SK-N-SH treated with all-trans-retinoic acid at 6 μM for 48 hours (cell line): ENCODE results near the gene CDC42BPG.

Source experiments
- ARNTL ChIP-seq: fragments of 450-650 bp; formaldehyde crosslinking; IDR thresholded peaks from 2 replicates; pipeline ENCODE4 v1.5.0; 2020; ENCODE audit warnings: low read depth, mild to moderate bottlenecking, moderate library complexity, borderline replicate concordance
- BACH2 ChIP-seq: fragments of 250-450 bp; sonication (Bioruptor Pico); IDR thresholded peaks from 2 replicates; pipeline ENCODE4 v1.9.0; 2021; ENCODE audit warnings: mild to moderate bottlenecking, borderline replicate concordance
- CSDC2 ChIP-seq: fragments of 250-450 bp; sonication (Bioruptor Pico); IDR thresholded peaks from 2 replicates; pipeline ENCODE4 v1.5.0; 2020; ENCODE audit warnings: mild to moderate bottlenecking, moderate library complexity
- CSRNP3 ChIP-seq: fragments of 250-450 bp; sonication (Bioruptor Pico); IDR thresholded peaks from 2 replicates; pipeline ENCODE4 v1.5.1; 2021; ENCODE audit warnings: mild to moderate bottlenecking, moderate library complexity
- PATZ1 ChIP-seq: fragments of 250-450 bp; sonication (Bioruptor Pico); IDR thresholded peaks from 2 replicates; pipeline ENCODE4 v1.8.0; 2020; ENCODE audit warnings: mild to moderate bottlenecking, moderate library complexity, borderline replicate concordance
- POU6F1 ChIP-seq: fragments of 250-450 bp; sonication (Bioruptor Pico); IDR thresholded peaks from 2 replicates; pipeline ENCODE4 v1.8.0; 2021; ENCODE audit warnings: low read depth, mild to moderate bottlenecking, moderate library complexity, borderline replicate concordance
- PPARA ChIP-seq: fragments of 250-450 bp; sonication (Bioruptor Pico); IDR thresholded peaks from 2 replicates; pipeline ENCODE4 v1.5.0; 2020; ENCODE audit warnings: mild to moderate bottlenecking, borderline replicate concordance
- SNAI2 ChIP-seq: fragments of 250-450 bp; sonication (Bioruptor Pico); IDR thresholded peaks from 2 replicates; pipeline ENCODE4 v1.5.0; 2020; ENCODE audit warnings: mild to moderate bottlenecking, moderate library complexity
- TOX ChIP-seq: fragments of 250-450 bp; sonication (Bioruptor Pico); IDR thresholded peaks from 2 replicates; pipeline ENCODE4 v1.8.0; 2021; ENCODE audit warnings: mild to moderate bottlenecking, moderate library complexity, borderline replicate concordance
- TSHZ2 ChIP-seq: fragments of 250-450 bp; sonication (Bioruptor Pico); IDR thresholded peaks from 2 replicates; pipeline ENCODE4 v1.5.0; 2020; ENCODE audit warnings: mild to moderate bottlenecking, moderate library complexity
- ZFP3 ChIP-seq: fragments of 250-450 bp; sonication (Bioruptor Pico); IDR thresholded peaks from 2 replicates; pipeline ENCODE4 v1.5.0; 2020; ENCODE audit warnings: mild to moderate bottlenecking, moderate library complexity
- ZFP30 ChIP-seq: fragments of 450-650 bp; formaldehyde crosslinking; IDR thresholded peaks from 2 replicates; pipeline ENCODE4 v1.5.0; 2022; ENCODE audit warnings: mild to moderate bottlenecking, moderate library complexity
- ZNF70 ChIP-seq: fragments of 450-650 bp; formaldehyde crosslinking; IDR thresholded peaks from 2 replicates; pipeline ENCODE4 v1.5.0; 2020; ENCODE audit warnings: mild to moderate bottlenecking, moderate library complexity
- TF ChIP-seq, protein P1 (sequence below): fragments of 250-450 bp; sonication (Bioruptor Pico); IDR thresholded peaks from 2 replicates; pipeline ENCODE4 v1.5.1; 2020; ENCODE audit warnings: low read depth, mild to moderate bottlenecking, moderate library complexity

- TF ChIP-seq PPARA (no peak), BACH2 (CRISPR knock-in tag) (no peak), POU6F1 (CRISPR knock-in tag) (no peak), PATZ1 (CRISPR knock-in tag) (no peak), ZFP3 (CRISPR knock-in tag) (no peak), CSDC2 (CRISPR knock-in tag) (no peak), ZFP30 (CRISPR knock-in tag) (no peak), CSRNP3 (CRISPR knock-in tag) (no peak), ARNTL (no peak), SNAI2 (CRISPR knock-in tag) (no peak), TOX (CRISPR knock-in tag) (no peak), TSHZ2 (CRISPR knock-in tag) (no peak), ZNF70 (no peak)
- TF ChIP-seq, protein P1, sequence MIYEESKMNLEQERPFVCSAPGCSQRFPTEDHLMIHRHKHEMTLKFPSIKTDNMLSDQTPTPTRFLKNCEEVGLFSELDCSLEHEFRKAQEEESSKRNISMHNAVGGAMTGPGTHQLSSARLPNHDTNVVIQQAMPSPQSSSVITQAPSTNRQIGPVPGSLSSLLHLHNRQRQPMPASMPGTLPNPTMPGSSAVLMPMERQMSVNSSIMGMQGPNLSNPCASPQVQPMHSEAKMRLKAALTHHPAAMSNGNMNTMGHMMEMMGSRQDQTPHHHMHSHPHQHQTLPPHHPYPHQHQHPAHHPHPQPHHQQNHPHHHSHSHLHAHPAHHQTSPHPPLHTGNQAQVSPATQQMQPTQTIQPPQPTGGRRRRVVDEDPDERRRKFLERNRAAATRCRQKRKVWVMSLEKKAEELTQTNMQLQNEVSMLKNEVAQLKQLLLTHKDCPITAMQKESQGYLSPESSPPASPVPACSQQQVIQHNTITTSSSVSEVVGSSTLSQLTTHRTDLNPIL (CRISPR knock-in tag) = no peak
Observed at GRCh38 chr11:64871492-64871891, 27.0 kb upstream of the CDC42BPG start.
